ENCODE results near the gene PABPC1L. TPM values are rescaled to one million over a fixed set of nuclear protein-coding genes. Genes with fewer than 3 reads are reported as not detected.

Gene PABPC1L
- total RNA-seq, 1 experiment from 2014 or later = 1.2 TPM

GRCh38 chr20:44942264-44942973 lies 32.6 kb downstream of the PABPC1L start:
- DNase-seq (ENCODE audit: low read depth) = no peak

- no peak for DNase-seq (ENCODE audit: low read depth)
Observed at GRCh38 chr20:44943828-44944227, 34.0 kb downstream of the PABPC1L start.

GRCh38 chr20:44945261-44945660 lies 35.4 kb downstream of the PABPC1L start:
- no peak for DNase-seq (ENCODE audit: low read depth)

- no peak for DNase-seq (ENCODE audit: low read depth)
Observed at GRCh38 chr20:44946271-44946852, 36.5 kb downstream of the PABPC1L start.

- DNase-seq (ENCODE audit: low read depth) = no peak
Observed at GRCh38 chr20:44948107-44948506, 38.2 kb downstream of the PABPC1L start.

- DNase-seq (ENCODE audit: low read depth) = no peak
Observed at GRCh38 chr20:44948513-44948912, 38.7 kb downstream of the PABPC1L start.

GRCh38 chr20:44950368-44950767 lies 40.5 kb downstream of the PABPC1L start:
- DNase-seq (ENCODE audit: low read depth) = no peak

- no peak for DNase-seq (ENCODE audit: low read depth)
Observed at GRCh38 chr20:44952731-44953130, 42.9 kb downstream of the PABPC1L start.

- DNase-seq (ENCODE audit: low read depth) = no peak
Observed at GRCh38 chr20:44954211-44954610, 44.4 kb downstream of the PABPC1L start.

GRCh38 chr20:44955270-44955669 lies 45.4 kb downstream of the PABPC1L start:
- no peak for DNase-seq (ENCODE audit: low read depth)

- no peak for DNase-seq (ENCODE audit: low read depth)
Observed at GRCh38 chr20:44956410-44956809, 46.5 kb downstream of the PABPC1L start.

- DNase-seq (ENCODE audit: low read depth) = no peak
Observed at GRCh38 chr20:44958276-44958675, 48.4 kb downstream of the PABPC1L start.

- peak; percentile 52 for DNase-seq (ENCODE audit: low read depth)
Observed at GRCh38 chr20:44959082-44959637, 49.3 kb downstream of the PABPC1L start.

- peak; percentile 76 for DNase-seq (ENCODE audit: low read depth)
Observed at GRCh38 chr20:44959638-44960102, 49.8 kb downstream of the PABPC1L start.

GRCh38 chr20:44960103-44960852 lies 50.4 kb downstream of the PABPC1L start, which contains the start of gene TOMM34:
Gene TOMM34 (minus strand): TSS chr20:44960397. CDS start chr20:44960333, 64 bp downstream.
- peak; percentile 96 for DNase-seq (ENCODE audit: low read depth)

- DNase-seq (ENCODE audit: low read depth) = peak; percentile 20
Observed at GRCh38 chr20:44961011-44961869, 51.4 kb downstream of the PABPC1L start.

- peak; percentile 56 for DNase-seq (ENCODE audit: low read depth)
Observed at GRCh38 chr20:44961870-44962267, 52.0 kb downstream of the PABPC1L start.

- DNase-seq (ENCODE audit: low read depth) = no peak
Observed at GRCh38 chr20:44962483-44962882, 52.6 kb downstream of the PABPC1L start.

GRCh38 chr20:44963325-44964215 lies 53.7 kb downstream of the PABPC1L start:
- DNase-seq (ENCODE audit: low read depth) = no peak

GRCh38 chr20:44965651-44966029 lies 55.8 kb downstream of the PABPC1L start:
- DNase-seq (ENCODE audit: low read depth) = no peak

Measured in Daoy (cell line).